HUES64 (cell line): Measurements from ENCODE around the gene LYRM7.

Experiments
- H3K27ac ChIP-seq: 2 replicates; pipeline ENCODE4 v1.7.0; 2013; ENCODE audit warnings: low read depth, low read length, inconsistent platforms
- H3K27me3 ChIP-seq: 2 replicates; pipeline ENCODE4 v1.6.1; 2013; ENCODE audit warnings: mild to moderate bottlenecking, low read length; ENCODE audit not compliant: insufficient read depth
- H3K36me3 ChIP-seq: 2 replicates; pipeline ENCODE4 v1.6.1; 2013; ENCODE audit warnings: mild to moderate bottlenecking, low read length; ENCODE audit not compliant: insufficient read depth
- H3K4me1 ChIP-seq: 2 replicates; pipeline ENCODE4 v1.6.1; 2013; ENCODE audit warnings: mild to moderate bottlenecking, low read length, moderate library complexity; ENCODE audit not compliant: insufficient read depth
- H3K4me3 ChIP-seq: 2 replicates; pipeline ENCODE4 v1.5.1; 2013; ENCODE audit warnings: mild to moderate bottlenecking, low read length, moderate library complexity
- H3K9ac ChIP-seq: 2 replicates; pipeline ENCODE4 v1.6.1; 2013; ENCODE audit warnings: mild to moderate bottlenecking, low read depth, low read length
- H3K9me3 ChIP-seq: 2 replicates; pipeline ENCODE4 v1.6.1; 2013; ENCODE audit warnings: low read depth, low read length; ENCODE audit not compliant: insufficient read depth
- WGBS: fragments of 150-250, 120-280 bp; methylation state at CpG from one replicate; pipeline ENCODE4 v1.1.7; 2013; ENCODE audit warnings: missing lambda C conversion rate; 5-methylcytosine and 5-hydroxymethylcytosine counted together

Gene LYRM7

GRCh38 chr5:131206061-131206460 lies 35.3 kb downstream of the LYRM7 start:
- WGBS, result 91% methylated on average over 1 of the region's 2 CpGs
- Histone ChIP-seq H3K4me1 (peaks cover 24% of the 10 kb centered on the region), H3K36me3 (no peaks in the 10 kb centered on the region), H3K27me3 (no peaks in the 10 kb centered on the region), H3K9ac (no peak overlapping the region), H3K27ac (no peak overlapping the region), H3K4me3 (no peak overlapping the region), H3K9me3 (no peaks in the 10 kb centered on the region)

- Histone ChIP-seq H3K4me1 (peaks cover 24% of the 10 kb centered on the region), H3K9me3 (no peaks in the 10 kb centered on the region), H3K27ac (no peak overlapping the region), H3K4me3 (no peak overlapping the region), H3K9ac (no peak overlapping the region), H3K27me3 (no peaks in the 10 kb centered on the region), H3K36me3 (no peaks in the 10 kb centered on the region)
- WGBS, result 85% methylated on average over 1 of the region's 1 CpG
These were observed 36.0 kb downstream of the LYRM7 start for GRCh38 chr5:131206772-131207171.

- peaks cover 24% of the 10 kb centered on the region for H3K4me1 ChIP-seq
- WGBS, result 93% methylated on average over 1 of the region's 1 CpG
- no peaks in the 10 kb centered on the region for H3K27me3 ChIP-seq
- no peak overlapping the region for H3K9ac ChIP-seq
- H3K4me3 ChIP-seq, result no peak overlapping the region
- H3K36me3 ChIP-seq, result no peaks in the 10 kb centered on the region
- no peaks in the 10 kb centered on the region for H3K9me3 ChIP-seq
- H3K27ac ChIP-seq, result no peak overlapping the region
These were observed 38.4 kb downstream of the LYRM7 start for GRCh38 chr5:131209175-131209505.

- Histone ChIP-seq H3K4me3 (no peak overlapping the region), H3K9me3 (no peaks in the 10 kb centered on the region), H3K4me1 (peaks cover 24% of the 10 kb centered on the region), H3K36me3 (no peaks in the 10 kb centered on the region), H3K27me3 (no peaks in the 10 kb centered on the region), H3K27ac (no peak overlapping the region), H3K9ac (no peak overlapping the region)
- 84% methylated on average over 6 of the region's 6 CpGs for WGBS
These were observed 38.9 kb downstream of the LYRM7 start for GRCh38 chr5:131209506-131210150.

- Histone ChIP-seq H3K36me3 (no peaks in the 10 kb centered on the region), H3K9me3 (no peaks in the 10 kb centered on the region), H3K9ac (no peak overlapping the region), H3K4me1 (peaks cover 24% of the 10 kb centered on the region), H3K4me3 (no peak overlapping the region), H3K27me3 (no peaks in the 10 kb centered on the region), H3K27ac (no peak overlapping the region)
These were observed 39.4 kb downstream of the LYRM7 start for GRCh38 chr5:131210151-131210510.

GRCh38 chr5:131211669-131212068 lies 40.9 kb downstream of the LYRM7 start:
- H3K36me3 ChIP-seq, result no peaks in the 10 kb centered on the region
- no peak overlapping the region for H3K4me3 ChIP-seq
- H3K27me3 ChIP-seq, result no peaks in the 10 kb centered on the region
- WGBS, result 96% methylated on average over 5 of the region's 5 CpGs
- peaks cover 24% of the 10 kb centered on the region for H3K4me1 ChIP-seq
- H3K9ac ChIP-seq, result no peak overlapping the region
- H3K9me3 ChIP-seq, result no peaks in the 10 kb centered on the region
- H3K27ac ChIP-seq, result no peak overlapping the region

- H3K9ac ChIP-seq, result no peak overlapping the region
- no peaks in the 10 kb centered on the region for H3K27me3 ChIP-seq
- H3K36me3 ChIP-seq, result no peaks in the 10 kb centered on the region
- WGBS, result 96% methylated on average over 5 of the region's 5 CpGs
- no peak overlapping the region for H3K4me3 ChIP-seq
- H3K27ac ChIP-seq, result no peak overlapping the region
- peaks cover 16% of the 10 kb centered on the region for H3K4me1 ChIP-seq
- no peaks in the 10 kb centered on the region for H3K9me3 ChIP-seq
These were observed 41.8 kb downstream of the LYRM7 start for GRCh38 chr5:131212471-131213021.

- Histone ChIP-seq H3K9me3 (no peaks in the 10 kb centered on the region), H3K9ac (no peak overlapping the region), H3K27ac (no peak overlapping the region), H3K4me1 (peaks cover 5% of the 10 kb centered on the region), H3K4me3 (no peak overlapping the region), H3K27me3 (no peaks in the 10 kb centered on the region), H3K36me3 (no peaks in the 10 kb centered on the region)
- WGBS, result 89% methylated on average over 3 of the region's 3 CpGs
These were observed 44.0 kb downstream of the LYRM7 start for GRCh38 chr5:131214609-131215227.

GRCh38 chr5:131217791-131218190 lies 47.0 kb downstream of the LYRM7 start:
- no peak overlapping the region for H3K4me3 ChIP-seq
- H3K9ac ChIP-seq, result no peak overlapping the region
- no peaks in the 10 kb centered on the region for H3K9me3 ChIP-seq
- H3K36me3 ChIP-seq, result no peaks in the 10 kb centered on the region
- H3K27ac ChIP-seq, result no peak overlapping the region
- no peaks in the 10 kb centered on the region for H3K4me1 ChIP-seq
- H3K27me3 ChIP-seq, result no peaks in the 10 kb centered on the region
- WGBS, result 94% methylated on average over 4 of the region's 4 CpGs

GRCh38 chr5:131218392-131218791 lies 47.6 kb downstream of the LYRM7 start:
- no peaks in the 10 kb centered on the region for H3K36me3 ChIP-seq
- no peaks in the 10 kb centered on the region for H3K27me3 ChIP-seq
- over 99% methylated on average over 3 of the region's 4 CpGs for WGBS
- no peak overlapping the region for H3K4me3 ChIP-seq
- no peaks in the 10 kb centered on the region for H3K9me3 ChIP-seq
- no peak overlapping the region for H3K27ac ChIP-seq
- no peaks in the 10 kb centered on the region for H3K4me1 ChIP-seq
- no peak overlapping the region for H3K9ac ChIP-seq

- H3K27ac ChIP-seq, result no peak overlapping the region
- WGBS, result 94% methylated on average over 7 of the region's 7 CpGs
- no peak overlapping the region for H3K9ac ChIP-seq
- no peaks in the 10 kb centered on the region for H3K4me1 ChIP-seq
- H3K36me3 ChIP-seq, result no peaks in the 10 kb centered on the region
- no peaks in the 10 kb centered on the region for H3K9me3 ChIP-seq
- H3K4me3 ChIP-seq, result no peak overlapping the region
- no peaks in the 10 kb centered on the region for H3K27me3 ChIP-seq
These were observed 49.8 kb downstream of the LYRM7 start for GRCh38 chr5:131220566-131220965.
